B cell (primary cell): ENCODE measurements around the gene THADA.

Experiments used
- CTCF ChIP-seq: fragments of 200-600 bp; IDR thresholded peaks from one replicate; pipeline ENCODE4 v1.8.0; 2022; ENCODE audit warnings: antibody characterized with exemption, mild to moderate bottlenecking
- EZH2 ChIP-seq: IDR thresholded peaks from 2 replicates; pipeline ENCODE4 v1.6.1; 2012; ENCODE audit warnings: borderline replicate concordance, low read depth, mild to moderate bottlenecking, moderate library complexity, low read length; ENCODE audit not compliant: insufficient read depth, poor library complexity, severe bottlenecking

- TF ChIP-seq EZH2: no peak
- TF ChIP-seq CTCF: no peak
These were observed 219.9 kb downstream of the THADA start for GRCh38 chr2:43375746-43376522.
